ENCODE results near the gene AUTS2.

AUTS2 gene

DNA sequence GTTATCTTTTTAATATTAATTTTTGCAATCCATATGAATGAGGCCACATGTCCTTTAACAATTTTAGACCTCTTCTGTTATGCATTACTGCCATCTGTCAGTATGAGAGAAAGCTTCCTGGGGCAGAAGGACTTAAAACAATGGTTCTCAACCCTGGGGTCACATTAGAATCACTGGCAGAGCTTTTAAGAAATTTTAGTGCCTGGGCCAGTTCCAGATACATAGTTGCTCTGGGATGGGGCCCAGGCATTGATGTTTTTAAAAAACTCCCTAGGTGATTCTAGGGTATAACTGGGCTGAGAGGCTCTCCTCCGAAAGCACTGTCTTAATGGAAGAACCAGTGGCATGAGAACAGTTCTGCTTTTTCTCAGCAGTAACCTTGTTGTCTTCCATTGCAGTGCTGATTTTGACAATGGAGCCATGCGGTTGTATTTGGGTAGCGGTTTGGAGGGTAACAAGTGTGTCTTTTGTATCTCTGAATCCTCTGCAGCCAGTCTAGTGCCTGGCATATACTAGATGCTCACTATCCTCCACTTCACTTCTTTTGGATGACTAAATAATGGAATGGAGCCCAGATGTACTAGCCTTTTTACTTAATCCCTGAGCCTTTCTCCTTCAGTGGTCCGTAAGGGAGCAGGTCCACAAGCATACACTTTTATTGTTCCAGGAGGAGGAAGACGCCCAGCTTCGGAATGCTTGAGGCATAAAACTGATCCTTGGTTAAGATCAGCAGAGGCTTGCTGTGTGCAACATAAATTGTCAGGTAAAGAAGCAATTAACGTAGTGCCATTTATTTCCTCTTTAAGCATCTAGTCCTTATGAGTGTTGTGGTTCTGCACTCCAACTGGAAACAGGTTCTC lies 227.1 kb downstream of the AUTS2 start:
- no peaks in the 10 kb centered on the region for H3K27me3 ChIP-seq (ENCODE audit: control insufficient read depth, insufficient read depth, low read length)
- H3K4me1 ChIP-seq (ENCODE audit: control insufficient read depth, insufficient read depth, low read length), result no peaks in the 10 kb centered on the region; the same call in 1 of the 2 replicates
- H3K9me3 ChIP-seq (ENCODE audit: control insufficient read depth, insufficient read depth, low read length), result no peaks in the 10 kb centered on the region
- no CpG with 5 or more reads among the region's 7 CpGs for WGBS (ENCODE audit: insufficient coverage, insufficient read length)
- no peak overlapping the region for H3K4me3 ChIP-seq (ENCODE audit: low read length)
- DNase-seq (ENCODE audit: low read depth, low spot score), result no peak
- no peaks in the 10 kb centered on the region for H3K36me3 ChIP-seq (ENCODE audit: control insufficient read depth, insufficient read depth, low read length)
- H3K27ac ChIP-seq (ENCODE audit: low read length), result no peak overlapping the region

DNA sequence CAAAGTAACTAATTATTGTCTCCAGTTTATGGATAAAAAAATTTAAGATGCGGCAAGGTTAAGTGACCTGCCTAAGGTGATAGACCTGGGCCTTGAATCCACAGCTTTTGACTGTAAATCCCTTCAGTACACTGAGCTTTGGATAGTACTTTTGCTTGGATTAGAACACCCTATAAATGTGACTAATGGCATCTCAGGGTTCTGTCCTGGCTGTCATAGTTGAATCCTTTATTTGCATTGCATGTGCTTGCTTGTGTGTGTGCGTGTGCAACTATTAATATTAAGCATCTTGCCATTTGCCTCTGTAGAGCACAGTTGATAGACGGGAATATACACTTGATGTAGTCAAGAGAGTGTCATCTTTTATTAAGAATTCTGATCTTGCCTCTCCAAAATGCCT lies 228.0 kb downstream of the AUTS2 start:
- no peak for DNase-seq (ENCODE audit: low read depth, low spot score)
- Histone ChIP-seq H3K27ac (ENCODE audit: low read length) (no peak overlapping the region), H3K4me3 (ENCODE audit: low read length) (no peak overlapping the region), H3K4me1 (ENCODE audit: control insufficient read depth, insufficient read depth, low read length) (no peaks in the 10 kb centered on the region; the same call in 1 of the 2 replicates), H3K27me3 (ENCODE audit: control insufficient read depth, insufficient read depth, low read length) (no peaks in the 10 kb centered on the region), H3K9me3 (ENCODE audit: control insufficient read depth, insufficient read depth, low read length) (no peaks in the 10 kb centered on the region), H3K36me3 (ENCODE audit: control insufficient read depth, insufficient read depth, low read length) (no peaks in the 10 kb centered on the region)
- no CpG with 5 or more reads among the region's 3 CpGs for WGBS (ENCODE audit: insufficient coverage, insufficient read length)

DNA sequence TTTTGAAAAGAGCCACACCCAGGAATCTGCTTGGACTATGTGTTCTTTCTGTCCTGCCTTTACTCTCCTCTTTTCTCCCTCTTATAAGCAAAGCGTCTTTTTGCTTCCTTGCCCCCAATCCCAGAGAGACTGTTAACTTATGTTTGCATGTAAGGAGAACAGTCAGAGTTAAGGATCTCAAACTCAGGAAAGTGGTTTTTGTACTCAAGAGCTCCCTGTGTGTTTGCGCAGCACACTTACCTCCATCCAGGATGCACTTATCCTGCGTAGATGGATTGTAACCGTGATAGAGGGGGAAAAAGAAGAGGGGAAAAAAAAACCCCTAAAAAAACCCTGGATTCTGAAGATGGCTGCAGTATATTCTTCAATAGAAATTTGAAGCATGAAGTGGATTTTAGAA lies 228.9 kb downstream of the AUTS2 start:
- no peak for DNase-seq (ENCODE audit: low read depth, low spot score)
- H3K4me1 ChIP-seq (ENCODE audit: control insufficient read depth, insufficient read depth, low read length), result no peaks in the 10 kb centered on the region; the same call in 1 of the 2 replicates

DNA sequence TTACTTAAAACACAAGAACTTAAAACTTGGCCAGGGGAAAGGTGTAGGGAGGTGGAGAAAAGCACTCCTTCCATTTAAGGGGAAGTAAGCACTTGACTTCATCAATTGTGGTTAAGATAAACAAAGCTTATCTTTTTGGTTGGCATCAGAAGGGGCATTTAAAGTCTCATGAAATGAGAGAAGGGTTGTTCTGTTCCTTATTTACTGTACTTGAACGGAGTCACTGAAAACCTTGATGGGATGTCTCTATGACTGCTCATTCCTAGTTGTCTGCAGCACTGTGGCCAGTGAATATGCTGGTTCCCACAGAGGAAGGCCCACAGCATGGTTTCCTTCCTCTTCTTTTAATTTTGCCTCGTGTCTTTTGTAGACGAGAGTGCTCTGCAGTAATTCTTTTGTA lies 229.3 kb downstream of the AUTS2 start:
- H3K36me3 ChIP-seq (ENCODE audit: control insufficient read depth, insufficient read depth, low read length), result no peaks in the 10 kb centered on the region
- H3K4me1 ChIP-seq (ENCODE audit: control insufficient read depth, insufficient read depth, low read length), result peaks cover 2% of the 10 kb centered on the region; the same call in 1 of the 2 replicates
- H3K9me3 ChIP-seq (ENCODE audit: control insufficient read depth, insufficient read depth, low read length), result no peaks in the 10 kb centered on the region
- no peak for DNase-seq (ENCODE audit: low read depth, low spot score)
- no peak overlapping the region for H3K27ac ChIP-seq (ENCODE audit: low read length)
- no CpG with 5 or more reads among the region's 3 CpGs for WGBS (ENCODE audit: insufficient coverage, insufficient read length)
- H3K27me3 ChIP-seq (ENCODE audit: control insufficient read depth, insufficient read depth, low read length), result no peaks in the 10 kb centered on the region
- no peak overlapping the region for H3K4me3 ChIP-seq (ENCODE audit: low read length)

More for the DNA sequence above, 228.9 kb downstream of the AUTS2 start:
- no peak overlapping the region for H3K4me3 ChIP-seq (ENCODE audit: low read length)
- no CpG with 5 or more reads among the region's 4 CpGs for WGBS (ENCODE audit: insufficient coverage, insufficient read length)
- no peaks in the 10 kb centered on the region for H3K9me3 ChIP-seq (ENCODE audit: control insufficient read depth, insufficient read depth, low read length)
- H3K27me3 ChIP-seq (ENCODE audit: control insufficient read depth, insufficient read depth, low read length), result no peaks in the 10 kb centered on the region
- no peaks in the 10 kb centered on the region for H3K36me3 ChIP-seq (ENCODE audit: control insufficient read depth, insufficient read depth, low read length)
- H3K27ac ChIP-seq (ENCODE audit: low read length), result no peak overlapping the region

DNA sequence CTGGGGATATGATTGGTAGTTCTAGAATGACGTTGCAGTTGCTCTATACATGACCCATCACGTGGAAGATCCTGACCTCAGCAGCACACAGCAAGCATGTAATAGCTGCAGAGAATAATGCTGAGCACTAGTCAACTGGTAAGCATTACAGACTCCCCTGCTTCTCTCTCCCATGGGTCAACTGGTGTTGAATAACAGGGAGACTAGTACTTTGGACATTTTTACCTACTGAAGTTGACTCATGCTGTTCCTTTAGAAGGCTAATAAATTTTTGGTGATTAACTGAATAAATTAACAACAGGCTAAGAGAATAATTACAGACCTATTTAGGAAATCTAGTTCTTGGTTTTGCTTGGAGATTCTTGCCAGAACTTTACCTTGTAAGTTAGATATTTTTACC lies 234.1 kb downstream of the AUTS2 start:
- no CpG with 5 or more reads among the region's 2 CpGs for WGBS (ENCODE audit: insufficient coverage, insufficient read length)
- no peak overlapping the region for H3K4me3 ChIP-seq (ENCODE audit: low read length)
- no peak for DNase-seq (ENCODE audit: low read depth, low spot score)
- no peak overlapping the region for H3K27ac ChIP-seq (ENCODE audit: low read length)
- H3K4me1 ChIP-seq (ENCODE audit: control insufficient read depth, insufficient read depth, low read length), result peaks cover 2% of the 10 kb centered on the region; the same call in 1 of the 2 replicates
- H3K27me3 ChIP-seq (ENCODE audit: control insufficient read depth, insufficient read depth, low read length), result no peaks in the 10 kb centered on the region
- H3K36me3 ChIP-seq (ENCODE audit: control insufficient read depth, insufficient read depth, low read length), result no peaks in the 10 kb centered on the region
- H3K9me3 ChIP-seq (ENCODE audit: control insufficient read depth, insufficient read depth, low read length), result no peaks in the 10 kb centered on the region

DNA sequence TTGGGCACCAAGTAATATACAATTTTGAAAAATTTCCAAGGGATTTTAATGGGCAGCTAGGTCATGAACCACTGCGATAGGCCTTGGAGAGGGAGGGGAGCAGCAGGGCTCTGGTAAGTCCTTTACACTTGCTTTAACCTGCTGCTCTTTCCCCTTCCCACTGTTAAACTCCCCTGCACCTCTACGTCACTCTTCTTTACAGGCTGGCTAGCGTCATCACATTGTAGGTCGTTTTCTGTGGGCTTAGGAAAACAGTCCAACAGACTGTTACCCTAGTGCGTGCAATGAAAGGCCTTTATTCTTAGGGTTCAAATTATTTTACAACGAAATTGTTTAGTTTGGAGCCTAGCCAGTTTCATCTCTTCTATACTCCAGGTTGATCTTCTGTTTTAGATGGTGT lies 235.7 kb downstream of the AUTS2 start:
- WGBS (ENCODE audit: insufficient coverage, insufficient read length), result no CpG with 5 or more reads among the region's 6 CpGs
- no peak for DNase-seq (ENCODE audit: low read depth, low spot score)
- no peaks in the 10 kb centered on the region for H3K27me3 ChIP-seq (ENCODE audit: control insufficient read depth, insufficient read depth, low read length)
- no peaks in the 10 kb centered on the region for H3K36me3 ChIP-seq (ENCODE audit: control insufficient read depth, insufficient read depth, low read length)
- no peaks in the 10 kb centered on the region for H3K9me3 ChIP-seq (ENCODE audit: control insufficient read depth, insufficient read depth, low read length)
- H3K4me1 ChIP-seq (ENCODE audit: control insufficient read depth, insufficient read depth, low read length), result 0 out of 2 replicates have a peak, but pooled peaks cover 4% of the 10 kb centered on the region
- H3K27ac ChIP-seq (ENCODE audit: low read length), result no peak overlapping the region
- no peak overlapping the region for H3K4me3 ChIP-seq (ENCODE audit: low read length)

DNA sequence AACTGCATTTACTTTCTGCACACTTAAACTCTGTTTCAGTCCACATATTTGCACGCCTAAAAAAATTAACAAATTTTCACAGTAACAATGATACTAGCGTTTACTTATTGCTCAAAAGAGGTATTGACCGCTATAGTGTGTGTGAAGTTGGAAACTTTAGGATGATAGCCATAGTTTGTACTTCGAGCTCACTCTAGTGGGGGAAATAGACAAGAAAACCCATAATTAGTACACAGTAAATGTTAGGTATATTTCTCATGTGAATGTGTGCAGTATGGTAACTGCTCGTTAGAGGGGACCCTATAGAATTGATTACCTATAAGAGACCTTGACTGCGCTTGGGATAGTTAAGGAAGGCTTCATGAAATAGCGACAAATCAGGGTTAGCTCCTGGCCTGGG lies 238.4 kb downstream of the AUTS2 start:
- no peak overlapping the region for H3K27ac ChIP-seq (ENCODE audit: low read length)
- DNase-seq (ENCODE audit: low read depth, low spot score), result no peak
- no peaks in the 10 kb centered on the region for H3K36me3 ChIP-seq (ENCODE audit: control insufficient read depth, insufficient read depth, low read length)
- H3K4me3 ChIP-seq (ENCODE audit: low read length), result no peak overlapping the region
- peaks cover 6% of the 10 kb centered on the region; the same call in 1 of the 2 replicates for H3K4me1 ChIP-seq (ENCODE audit: control insufficient read depth, insufficient read depth, low read length)
- no peaks in the 10 kb centered on the region for H3K9me3 ChIP-seq (ENCODE audit: control insufficient read depth, insufficient read depth, low read length)
- no CpG with 5 or more reads among the region's 7 CpGs for WGBS (ENCODE audit: insufficient coverage, insufficient read length)
- no peaks in the 10 kb centered on the region for H3K27me3 ChIP-seq (ENCODE audit: control insufficient read depth, insufficient read depth, low read length)

DNA sequence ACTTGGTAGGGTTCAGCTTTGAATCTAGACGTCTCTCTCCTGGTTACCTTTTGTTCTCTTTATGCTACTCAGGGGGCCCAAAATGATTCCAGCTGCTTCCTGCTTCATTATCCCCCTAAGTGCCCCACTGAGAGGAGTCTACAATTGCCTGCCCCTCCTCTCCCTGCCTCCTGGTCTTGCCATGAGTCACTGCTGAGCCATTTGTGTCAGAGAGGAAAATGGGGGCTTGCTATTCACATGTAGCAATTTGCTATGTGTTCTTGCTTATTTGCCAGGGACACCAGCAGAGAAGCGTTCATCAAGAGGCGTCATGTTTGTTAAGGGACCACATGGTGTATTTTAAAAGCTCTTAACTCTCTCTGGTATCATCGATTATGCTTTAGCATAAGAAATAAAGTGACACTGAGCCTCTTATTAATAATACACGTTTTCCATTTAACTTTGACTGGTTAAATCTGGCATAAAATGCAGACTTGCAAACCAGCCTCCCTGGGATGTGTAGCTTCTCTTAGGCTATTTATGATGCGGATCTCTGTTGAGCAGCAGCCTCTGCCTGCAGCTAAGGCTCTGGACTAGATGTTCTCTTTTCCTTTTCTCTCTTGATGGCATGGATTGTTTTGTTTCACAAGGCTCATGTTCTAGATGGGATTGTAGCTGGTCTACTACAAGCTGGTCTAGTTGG lies 239.3 kb downstream of the AUTS2 start:
- Histone ChIP-seq H3K9me3 (ENCODE audit: control insufficient read depth, insufficient read depth, low read length) (no peaks in the 10 kb centered on the region), H3K4me3 (ENCODE audit: low read length) (no peak overlapping the region), H3K27me3 (ENCODE audit: control insufficient read depth, insufficient read depth, low read length) (no peaks in the 10 kb centered on the region), H3K27ac (ENCODE audit: low read length) (no peak overlapping the region), H3K4me1 (ENCODE audit: control insufficient read depth, insufficient read depth, low read length) (peaks cover 4% of the 10 kb centered on the region; the same call in 1 of the 2 replicates), H3K36me3 (ENCODE audit: control insufficient read depth, insufficient read depth, low read length) (no peaks in the 10 kb centered on the region)
- no CpG with 5 or more reads among the region's 6 CpGs for WGBS (ENCODE audit: insufficient coverage, insufficient read length)
- peak; percentile 48 for DNase-seq (ENCODE audit: low read depth, low spot score)

DNA sequence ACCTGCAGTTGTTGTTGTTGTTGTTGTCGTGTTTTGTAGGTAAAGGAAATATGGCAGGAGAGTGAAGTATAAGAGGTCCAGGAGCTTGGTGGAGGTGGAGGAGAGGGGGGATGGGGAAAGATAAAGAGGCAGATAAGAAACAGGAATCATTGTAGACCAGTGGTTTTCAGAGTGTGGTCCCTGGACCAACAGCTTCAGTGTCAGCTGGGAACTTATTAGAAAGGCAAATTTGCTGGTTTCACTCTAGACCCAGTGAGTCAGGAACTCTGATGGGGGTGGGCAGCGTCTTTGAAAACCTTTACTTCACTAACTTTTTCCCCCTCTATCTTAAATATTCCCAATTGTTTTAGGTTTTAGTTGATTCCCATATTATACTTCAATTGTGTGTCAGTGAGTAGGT lies 241.5 kb downstream of the AUTS2 start:
- Histone ChIP-seq H3K4me3 (ENCODE audit: low read length) (no peak overlapping the region), H3K27ac (ENCODE audit: low read length) (no peak overlapping the region), H3K27me3 (ENCODE audit: control insufficient read depth, insufficient read depth, low read length) (no peaks in the 10 kb centered on the region), H3K36me3 (ENCODE audit: control insufficient read depth, insufficient read depth, low read length) (no peaks in the 10 kb centered on the region), H3K9me3 (ENCODE audit: control insufficient read depth, insufficient read depth, low read length) (no peaks in the 10 kb centered on the region), H3K4me1 (ENCODE audit: control insufficient read depth, insufficient read depth, low read length) (peaks cover 4% of the 10 kb centered on the region; the same call in 1 of the 2 replicates)
- 100% methylated on average over 1 of the region's 2 CpGs for WGBS (ENCODE audit: insufficient coverage, insufficient read length)
- DNase-seq (ENCODE audit: low read depth, low spot score), result no peak

DNA sequence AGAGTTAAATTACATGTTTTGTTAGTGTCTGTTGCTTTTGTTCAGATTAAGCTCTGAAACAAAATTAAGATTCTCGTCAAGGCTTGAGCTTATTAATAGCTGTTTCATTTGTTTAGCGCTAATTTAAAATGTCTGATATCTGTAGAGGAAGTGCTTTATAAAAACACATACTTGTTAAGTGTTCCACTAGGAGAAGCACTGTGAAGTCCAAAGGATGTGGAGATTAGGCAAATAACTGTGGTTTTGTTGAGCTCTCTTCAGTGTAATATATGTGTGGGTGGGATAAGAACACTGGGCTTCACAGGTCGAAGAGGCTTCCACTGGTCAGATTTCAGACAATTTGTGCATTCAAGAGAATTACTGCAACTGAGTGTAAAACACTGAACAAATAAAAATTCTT lies 242.0 kb downstream of the AUTS2 start:
- H3K4me3 ChIP-seq (ENCODE audit: low read length), result no peak overlapping the region
- no peaks in the 10 kb centered on the region for H3K36me3 ChIP-seq (ENCODE audit: control insufficient read depth, insufficient read depth, low read length)
- no peaks in the 10 kb centered on the region for H3K27me3 ChIP-seq (ENCODE audit: control insufficient read depth, insufficient read depth, low read length)
- no peak for DNase-seq (ENCODE audit: low read depth, low spot score)
- H3K4me1 ChIP-seq (ENCODE audit: control insufficient read depth, insufficient read depth, low read length), result peaks cover 4% of the 10 kb centered on the region; the same call in 1 of the 2 replicates
- WGBS (ENCODE audit: insufficient coverage, insufficient read length), result no CpG with 5 or more reads among the region's 3 CpGs
- H3K9me3 ChIP-seq (ENCODE audit: control insufficient read depth, insufficient read depth, low read length), result no peaks in the 10 kb centered on the region
- H3K27ac ChIP-seq (ENCODE audit: low read length), result no peak overlapping the region
